Endodermal cell (in vitro differentiated cells): ENCODE results near the gene STK36. TPM values are rescaled to one million over a fixed set of nuclear protein-coding genes. Genes with fewer than 3 reads are reported as not detected.

Experiments
- DNase-seq: peaks from one replicate; pipeline ENCODE4 v3.0.0-alpha.2; 2017
- H3K27ac ChIP-seq: 2 replicates; pipeline ENCODE4 v1.5.1; 2013; ENCODE audit warnings: mild to moderate bottlenecking, low read depth, low read length, moderate library complexity
- H3K27me3 ChIP-seq: 2 replicates; pipeline ENCODE4 v1.6.1; 2013; ENCODE audit warnings: mild to moderate bottlenecking, low read length, moderate library complexity; ENCODE audit not compliant: insufficient read depth, control insufficient read depth, poor library complexity, severe bottlenecking
- H3K36me3 ChIP-seq: 2 replicates; pipeline ENCODE4 v1.7.0; 2013; ENCODE audit warnings: mild to moderate bottlenecking, low read length, moderate library complexity; ENCODE audit not compliant: control insufficient read depth, insufficient read depth
- H3K4me1 ChIP-seq: one replicate; pipeline ENCODE4 v1.7.0; 2013; ENCODE audit warnings: low read length; ENCODE audit not compliant: control insufficient read depth, insufficient read depth
- H3K4me3 ChIP-seq: 2 replicates; pipeline ENCODE4 v1.5.1; 2013; ENCODE audit warnings: mild to moderate bottlenecking, low read length, moderate library complexity
- H3K9ac ChIP-seq: 2 replicates; pipeline ENCODE4 v1.6.1; 2013; ENCODE audit warnings: mild to moderate bottlenecking, low read length, moderate library complexity; ENCODE audit not compliant: poor library complexity, severe bottlenecking; ENCODE audit errors: extremely low read depth
- H3K9me3 ChIP-seq: 2 replicates; pipeline ENCODE4 v1.6.1; 2013; ENCODE audit warnings: mild to moderate bottlenecking, low read length, moderate library complexity; ENCODE audit not compliant: control insufficient read depth
- H3K27ac Mint-ChIP-seq: 2 replicates; pipeline ENCODE4 v1.8.0; 2020; ENCODE audit warnings: mixed read lengths
- H3K27me3 Mint-ChIP-seq: 2 replicates; pipeline ENCODE4 v1.8.0; 2021; ENCODE audit warnings: mild to moderate bottlenecking, mixed read lengths; ENCODE audit not compliant: insufficient read depth
- H3K36me3 Mint-ChIP-seq: 2 replicates; pipeline ENCODE4 v1.8.0; 2020; ENCODE audit warnings: low read depth, mixed read lengths
- H3K4me1 Mint-ChIP-seq: 2 replicates; pipeline ENCODE4 v1.8.0; 2020; ENCODE audit warnings: mixed read lengths
- H3K4me3 Mint-ChIP-seq: 2 replicates; pipeline ENCODE4 v1.8.0; 2020; ENCODE audit warnings: mild to moderate bottlenecking, moderate library complexity, mixed read lengths
- H3K9me3 Mint-ChIP-seq: 2 replicates; pipeline ENCODE4 v1.8.0; 2020; ENCODE audit warnings: mild to moderate bottlenecking, mixed read lengths
- WGBS, 2 experiments: methylation state at CpG; one replicate each; pipeline versions ENCODE4 v1.1.5 to v1.1.7; 2013; ENCODE audit warnings: missing lambda C conversion rate in 2 of 2, mixed read lengths in 1 of 2; ENCODE audit not compliant: insufficient coverage in 1 of 2, insufficient read length in 1 of 2; 5-methylcytosine and 5-hydroxymethylcytosine counted together
- total RNA-seq, 2 donors: library from RNA; stranded (reverse); fragmentation: NEBNext Ultra II Directional in 1 of 2; extraction: Animal tissue kit (Norgen Biotek cat#: 25700) in 1 of 2; gene quantifications; 2 replicates in 1 of 2; 3 replicates in 1 of 2; pipeline ENCODE4 v1.2.1, GENCODE V29; 2021
- TF ChIP-seq, protein P1 (sequence below): fragments of 200-600 bp; sonication (generic); conservative IDR thresholded peaks from 2 replicates; pipeline ENCODE4 v1.5.0; 2021; ENCODE audit warnings: antibody characterized with exemption, mild to moderate bottlenecking

STK36 gene
- total RNA-seq, 2 donors from 2014 or later: 73.5 to 87.4 TPM

DNA sequence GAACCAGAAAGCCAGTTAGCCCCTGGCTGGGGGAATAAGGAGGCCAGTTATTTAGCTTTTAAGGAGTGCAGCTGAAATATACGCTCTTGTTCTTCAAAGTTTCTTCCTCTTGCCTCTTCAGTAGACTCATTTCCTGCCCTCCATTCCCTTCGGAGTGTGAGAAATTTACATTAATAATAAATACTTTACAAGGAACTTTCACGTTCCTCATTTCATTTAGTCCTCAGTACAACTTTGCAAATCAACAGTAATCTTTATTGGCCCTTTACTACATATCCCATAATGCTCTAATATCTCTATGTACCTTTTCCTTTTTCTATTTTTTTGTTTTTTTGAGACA lies 48.5 kb upstream of the STK36 start:
- 95 to 98% methylated on average over 3 of the region's 3 CpGs for WGBS, 2 experiments
- H3K4me3 Mint-ChIP-seq: no peak overlapping the region
- H3K27me3 Mint-ChIP-seq: peaks cover 6% of the 10 kb centered on the region
- H3K36me3 Mint-ChIP-seq: no peaks in the 10 kb centered on the region
- H3K4me1 ChIP-seq: peaks cover 2% of the 10 kb centered on the region
- H3K36me3 ChIP-seq: no peaks in the 10 kb centered on the region
- TF ChIP-seq, protein P1, sequence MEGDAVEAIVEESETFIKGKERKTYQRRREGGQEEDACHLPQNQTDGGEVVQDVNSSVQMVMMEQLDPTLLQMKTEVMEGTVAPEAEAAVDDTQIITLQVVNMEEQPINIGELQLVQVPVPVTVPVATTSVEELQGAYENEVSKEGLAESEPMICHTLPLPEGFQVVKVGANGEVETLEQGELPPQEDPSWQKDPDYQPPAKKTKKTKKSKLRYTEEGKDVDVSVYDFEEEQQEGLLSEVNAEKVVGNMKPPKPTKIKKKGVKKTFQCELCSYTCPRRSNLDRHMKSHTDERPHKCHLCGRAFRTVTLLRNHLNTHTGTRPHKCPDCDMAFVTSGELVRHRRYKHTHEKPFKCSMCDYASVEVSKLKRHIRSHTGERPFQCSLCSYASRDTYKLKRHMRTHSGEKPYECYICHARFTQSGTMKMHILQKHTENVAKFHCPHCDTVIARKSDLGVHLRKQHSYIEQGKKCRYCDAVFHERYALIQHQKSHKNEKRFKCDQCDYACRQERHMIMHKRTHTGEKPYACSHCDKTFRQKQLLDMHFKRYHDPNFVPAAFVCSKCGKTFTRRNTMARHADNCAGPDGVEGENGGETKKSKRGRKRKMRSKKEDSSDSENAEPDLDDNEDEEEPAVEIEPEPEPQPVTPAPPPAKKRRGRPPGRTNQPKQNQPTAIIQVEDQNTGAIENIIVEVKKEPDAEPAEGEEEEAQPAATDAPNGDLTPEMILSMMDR: no peak
- no peak overlapping the region for H3K4me3 ChIP-seq
- H3K9ac ChIP-seq: no peak overlapping the region
- H3K27ac ChIP-seq: no peak overlapping the region
- no peaks in the 10 kb centered on the region for H3K9me3 Mint-ChIP-seq
- H3K27ac Mint-ChIP-seq: no peak overlapping the region
- DNase-seq: no peak
- no peaks in the 10 kb centered on the region for H3K27me3 ChIP-seq
- peaks cover 9% of the 10 kb centered on the region for H3K4me1 Mint-ChIP-seq
- H3K9me3 ChIP-seq: no peaks in the 10 kb centered on the region

DNA sequence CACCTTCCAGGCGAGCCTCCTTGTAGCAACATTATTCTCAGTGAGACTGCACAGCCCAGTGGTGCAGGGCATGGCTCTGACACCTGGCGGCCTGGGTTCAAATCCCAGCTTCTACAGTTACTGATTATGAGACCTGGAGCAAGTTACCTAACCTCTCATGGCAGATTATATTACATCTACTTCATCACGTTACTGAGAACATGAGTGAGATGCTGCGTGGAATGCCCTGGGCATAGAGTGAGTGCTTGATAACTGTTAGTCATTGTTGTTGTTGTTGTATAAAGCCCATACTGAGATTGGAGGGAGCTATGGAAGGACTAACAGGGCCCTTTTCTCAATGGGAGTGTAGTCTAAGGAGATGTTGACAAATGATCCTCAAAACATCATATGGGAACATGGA lies 45.5 kb upstream of the STK36 start:
- Histone ChIP-seq H3K27ac (no peak overlapping the region), H3K9ac (no peak overlapping the region), H3K9me3 (no peaks in the 10 kb centered on the region), H3K27me3 (no peaks in the 10 kb centered on the region), H3K4me1 (peaks cover 2% of the 10 kb centered on the region), H3K36me3 (no peaks in the 10 kb centered on the region), H3K4me3 (no peak overlapping the region)
- H3K4me1 Mint-ChIP-seq: peaks cover 9% of the 10 kb centered on the region
- no peaks in the 10 kb centered on the region for H3K9me3 Mint-ChIP-seq
- no peak for DNase-seq
- 93 to 100% methylated on average over 1 to 4 of the region's 4 CpGs for WGBS, 2 experiments
- no peaks in the 10 kb centered on the region for H3K36me3 Mint-ChIP-seq
- no peak overlapping the region for H3K27ac Mint-ChIP-seq
- TF ChIP-seq, protein P1: no peak
- no peak overlapping the region for H3K4me3 Mint-ChIP-seq
- peaks cover 6% of the 10 kb centered on the region for H3K27me3 Mint-ChIP-seq

GRCh38 chr2:218627939-218628338 lies 43.9 kb upstream of the STK36 start:
- H3K27ac ChIP-seq: no peak overlapping the region
- Mint-ChIP-seq H3K27ac (no peak overlapping the region), H3K4me1 (peaks cover 2% of the 10 kb centered on the region), H3K27me3 (peaks cover 6% of the 10 kb centered on the region), H3K4me3 (no peak overlapping the region), H3K36me3 (no peaks in the 10 kb centered on the region), H3K9me3 (no peaks in the 10 kb centered on the region)
- no peak for DNase-seq
- TF ChIP-seq, protein P1: no peak
- no peak overlapping the region for H3K9ac ChIP-seq
- no peak overlapping the region for H3K4me3 ChIP-seq
- H3K27me3 ChIP-seq: no peaks in the 10 kb centered on the region
- no peaks in the 10 kb centered on the region for H3K9me3 ChIP-seq
- no peaks in the 10 kb centered on the region for H3K4me1 ChIP-seq
- no peaks in the 10 kb centered on the region for H3K36me3 ChIP-seq
- WGBS, 2 experiments: 97 to 100% methylated on average over 1 to 4 of the region's 4 CpGs
